Measurements from ENCODE around the gene TMEM63C.

TMEM63C gene

DNA sequence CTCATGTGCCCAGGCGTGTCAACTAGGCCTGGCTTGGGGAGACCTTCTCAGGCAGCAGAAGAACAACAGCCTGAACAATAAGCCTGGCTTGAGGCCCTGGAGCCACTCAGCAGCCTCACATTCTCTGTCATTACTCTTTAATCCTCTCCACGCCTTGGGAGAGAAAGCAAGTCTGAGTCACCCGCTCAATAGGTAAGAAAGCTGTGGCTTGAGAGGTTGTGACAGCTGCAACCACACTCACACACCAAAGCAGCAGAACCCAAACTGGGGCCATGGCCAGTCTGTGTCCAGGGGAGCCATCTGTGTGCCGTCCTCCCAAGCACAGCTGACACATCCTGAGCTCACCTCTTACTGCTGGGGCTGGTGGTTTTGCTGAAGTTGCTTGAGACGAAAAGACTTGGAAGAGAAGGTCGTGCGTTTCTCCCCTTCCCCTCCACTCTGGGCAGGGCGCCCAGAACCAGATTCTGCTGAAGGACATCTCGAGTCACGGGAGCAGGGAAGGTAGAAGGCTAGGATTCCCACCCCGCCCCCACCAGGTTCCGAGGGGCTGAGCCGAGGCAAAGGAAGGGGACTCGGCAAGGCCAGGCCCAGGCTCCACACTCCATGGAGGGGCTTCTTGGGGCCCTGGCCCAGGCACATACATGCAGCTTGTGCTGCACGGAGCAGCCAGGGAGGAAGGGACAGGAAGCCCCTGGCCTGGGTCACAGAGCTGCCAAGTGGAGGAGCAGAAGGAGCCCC lies 5.5 kb downstream of the TMEM63C start:
- Histone ChIP-seq H3K9me3 (ENCODE audit: insufficient read depth, low read depth, low read length) (no peaks in the 10 kb centered on the region), H3K9ac (ENCODE audit: low read depth, low read length, poor library complexity, severe bottlenecking) (no peak overlapping the region), H3K27me3 (ENCODE audit: insufficient read depth, low read length, poor library complexity, severe bottlenecking) (no peaks in the 10 kb centered on the region), H3K79me2 (ENCODE audit: insufficient read depth, low read length) (no peaks in the 10 kb centered on the region), H3K9me2 (replicated peaks; ENCODE audit: low read depth, low read length) (no peaks in the 10 kb centered on the region), H3K36me3 (ENCODE audit: insufficient read depth, low read length) (no peaks in the 10 kb centered on the region), H3F3A (ENCODE audit: low read depth) (no peaks in the 10 kb centered on the region), H4K20me1 (ENCODE audit: insufficient read depth, low read length, poor library complexity, severe bottlenecking) (no peaks in the 10 kb centered on the region), H2AFZ (ENCODE audit: low read length) (no peak overlapping the region), H3K4me1 (ENCODE audit: insufficient read depth, low read length, poor library complexity, severe bottlenecking) (no peaks in the 10 kb centered on the region), H3K4me3 (ENCODE audit: low read length, poor library complexity, severe bottlenecking) (no peak overlapping the region), H3K4me2 (ENCODE audit: low read depth, low read length, poor library complexity, severe bottlenecking) (no peak overlapping the region)
- no peak for TF ChIP-seq EZH2phosphoT487 (IDR thresholded peaks at IDR 0.05; ENCODE audit: borderline replicate concordance)
- TF ChIP-seq, protein P1, sequence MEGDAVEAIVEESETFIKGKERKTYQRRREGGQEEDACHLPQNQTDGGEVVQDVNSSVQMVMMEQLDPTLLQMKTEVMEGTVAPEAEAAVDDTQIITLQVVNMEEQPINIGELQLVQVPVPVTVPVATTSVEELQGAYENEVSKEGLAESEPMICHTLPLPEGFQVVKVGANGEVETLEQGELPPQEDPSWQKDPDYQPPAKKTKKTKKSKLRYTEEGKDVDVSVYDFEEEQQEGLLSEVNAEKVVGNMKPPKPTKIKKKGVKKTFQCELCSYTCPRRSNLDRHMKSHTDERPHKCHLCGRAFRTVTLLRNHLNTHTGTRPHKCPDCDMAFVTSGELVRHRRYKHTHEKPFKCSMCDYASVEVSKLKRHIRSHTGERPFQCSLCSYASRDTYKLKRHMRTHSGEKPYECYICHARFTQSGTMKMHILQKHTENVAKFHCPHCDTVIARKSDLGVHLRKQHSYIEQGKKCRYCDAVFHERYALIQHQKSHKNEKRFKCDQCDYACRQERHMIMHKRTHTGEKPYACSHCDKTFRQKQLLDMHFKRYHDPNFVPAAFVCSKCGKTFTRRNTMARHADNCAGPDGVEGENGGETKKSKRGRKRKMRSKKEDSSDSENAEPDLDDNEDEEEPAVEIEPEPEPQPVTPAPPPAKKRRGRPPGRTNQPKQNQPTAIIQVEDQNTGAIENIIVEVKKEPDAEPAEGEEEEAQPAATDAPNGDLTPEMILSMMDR (conservative IDR thresholded peaks at IDR 0.05; ENCODE audit: low read length) = no peak

DNA sequence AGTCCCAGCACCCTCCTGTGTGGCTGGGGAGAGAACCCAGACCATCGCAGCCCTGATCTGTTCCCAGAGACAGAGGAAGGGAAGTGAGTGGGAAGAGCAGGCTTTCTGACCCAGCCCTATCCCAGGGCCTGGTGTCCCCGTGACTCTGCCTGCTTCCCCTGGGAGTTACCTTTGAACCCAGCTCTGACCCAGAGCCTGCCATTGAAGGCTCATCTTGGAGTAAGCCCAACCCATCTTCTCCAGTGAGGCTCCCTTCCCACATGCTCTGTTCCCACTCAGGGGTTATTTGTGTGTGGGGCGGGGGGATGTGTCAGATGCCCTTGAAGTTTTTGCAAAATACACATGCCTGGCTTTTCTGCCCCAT lies 6.0 kb downstream of the TMEM63C start:
- Histone ChIP-seq H3K9ac (ENCODE audit: low read depth, low read length, poor library complexity, severe bottlenecking) (no peak overlapping the region), H4K20me1 (ENCODE audit: insufficient read depth, low read length, poor library complexity, severe bottlenecking) (no peaks in the 10 kb centered on the region), H3K4me1 (ENCODE audit: insufficient read depth, low read length, poor library complexity, severe bottlenecking) (no peaks in the 10 kb centered on the region), H3K79me2 (ENCODE audit: insufficient read depth, low read length) (no peaks in the 10 kb centered on the region), H2AFZ (ENCODE audit: low read length) (no peak overlapping the region), H3K9me3 (ENCODE audit: insufficient read depth, low read depth, low read length) (no peaks in the 10 kb centered on the region), H3F3A (ENCODE audit: low read depth) (no peaks in the 10 kb centered on the region), H3K27me3 (ENCODE audit: insufficient read depth, low read length, poor library complexity, severe bottlenecking) (no peaks in the 10 kb centered on the region), H3K9me2 (replicated peaks; ENCODE audit: low read depth, low read length) (no peaks in the 10 kb centered on the region), H3K4me2 (ENCODE audit: low read depth, low read length, poor library complexity, severe bottlenecking) (no peak overlapping the region), H3K36me3 (ENCODE audit: insufficient read depth, low read length) (no peaks in the 10 kb centered on the region), H3K4me3 (ENCODE audit: low read length, poor library complexity, severe bottlenecking) (no peak overlapping the region)
- TF ChIP-seq, protein P1 (conservative IDR thresholded peaks at IDR 0.05; ENCODE audit: low read length) = no peak
- no peak for TF ChIP-seq EZH2phosphoT487 (IDR thresholded peaks at IDR 0.05; ENCODE audit: borderline replicate concordance)

DNA sequence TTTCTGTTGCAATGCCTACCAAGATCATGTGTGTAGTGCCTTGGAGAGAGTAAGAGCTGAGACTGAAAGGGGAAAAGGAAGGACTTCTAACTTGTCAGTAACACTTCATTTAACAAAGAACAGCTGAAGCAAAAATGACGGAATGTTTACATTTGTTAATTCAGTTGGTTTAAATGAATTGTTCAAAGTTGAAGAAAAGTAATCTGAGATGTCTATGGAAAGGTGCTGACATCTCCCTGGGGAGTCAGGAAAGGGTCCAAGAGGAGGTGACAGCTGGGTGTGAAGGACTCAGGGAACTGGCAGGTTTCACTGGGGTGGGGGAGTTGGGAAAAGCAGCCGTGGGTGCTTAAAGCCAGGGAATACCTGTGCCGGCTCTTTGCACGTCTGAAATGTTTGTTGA lies 7.9 kb downstream of the TMEM63C start:
- Histone ChIP-seq H3K4me1 (ENCODE audit: insufficient read depth, low read length, poor library complexity, severe bottlenecking) (no peaks in the 10 kb centered on the region), H3K4me2 (ENCODE audit: low read depth, low read length, poor library complexity, severe bottlenecking) (no peak overlapping the region), H3K9ac (ENCODE audit: low read depth, low read length, poor library complexity, severe bottlenecking) (no peak overlapping the region), H3K79me2 (ENCODE audit: insufficient read depth, low read length) (no peaks in the 10 kb centered on the region), H3K4me3 (ENCODE audit: low read length, poor library complexity, severe bottlenecking) (no peak overlapping the region), H4K20me1 (ENCODE audit: insufficient read depth, low read length, poor library complexity, severe bottlenecking) (no peaks in the 10 kb centered on the region), H3K27me3 (ENCODE audit: insufficient read depth, low read length, poor library complexity, severe bottlenecking) (no peaks in the 10 kb centered on the region), H3F3A (ENCODE audit: low read depth) (no peaks in the 10 kb centered on the region), H3K9me2 (replicated peaks; ENCODE audit: low read depth, low read length) (no peaks in the 10 kb centered on the region), H3K9me3 (ENCODE audit: insufficient read depth, low read depth, low read length) (no peaks in the 10 kb centered on the region), H3K36me3 (ENCODE audit: insufficient read depth, low read length) (no peaks in the 10 kb centered on the region), H2AFZ (ENCODE audit: low read length) (no peak overlapping the region)
- TF ChIP-seq, protein P1 (conservative IDR thresholded peaks at IDR 0.05; ENCODE audit: low read length) = no peak
- TF ChIP-seq EZH2phosphoT487 (IDR thresholded peaks at IDR 0.05; ENCODE audit: borderline replicate concordance) = no peak
